ENCODE results near the gene TSPAN17. TPM values are rescaled to one million over a fixed set of nuclear protein-coding genes. Genes with fewer than 3 reads are reported as not detected.

TSPAN17 gene
- total and polyA plus RNA-seq, 9 of the 15 experiments (the other 6 are each of a cell fraction or from before 2014, with no cell fraction given), result 0.73 to 58.3 (median 34.5) TPM

GRCh38 chr5:176619569-176620332, 27.5 kb upstream of the TSPAN17 start (continued):
- TF ChIP-seq TEAD4 (IDR thresholded peaks at IDR 0.05; ENCODE audit: low read length), result no peak
- peak; percentile 94 for TF ChIP-seq TEAD4 (CRISPR knock-in tag; IDR thresholded peaks at IDR 0.05; ENCODE audit: borderline replicate concordance)
- no peak for TF ChIP-seq BRD9 (IDR thresholded peaks at IDR 0.05; ENCODE audit: low read depth, partially characterized antibody)
- TF ChIP-seq POLR2B (IDR thresholded peaks at IDR 0.05; ENCODE audit: low read depth, partially characterized antibody), result no peak
- no peak for TF ChIP-seq EP300 (IDR thresholded peaks at IDR 0.05; ENCODE audit: low read length)
- TF ChIP-seq ZBTB8A (IDR thresholded peaks at IDR 0.05; ENCODE audit: partially characterized antibody), result no peak
- no peak for TF ChIP-seq PRPF4 (IDR thresholded peaks at IDR 0.05; ENCODE audit: insufficient read depth, low read depth, low read length, poor library complexity, severe bottlenecking)
- no peak for TF ChIP-seq ZNF280B (CRISPR knock-in tag; IDR thresholded peaks at IDR 0.05)
- TF ChIP-seq SMAD4 (CRISPR knock-in tag; conservative IDR thresholded peaks at IDR 0.05), result no peak
- TF ChIP-seq SAFB2 (IDR thresholded peaks at IDR 0.05; ENCODE audit: borderline replicate concordance, low read depth, low read length, severe bottlenecking), result no peak
- no peak for TF ChIP-seq MNT (conservative IDR thresholded peaks at IDR 0.05)
- no peak for TF ChIP-seq HDAC3 (IDR thresholded peaks at IDR 0.05; ENCODE audit: borderline replicate concordance, partially characterized antibody)
- peak; percentile 77; the same call in 1 of the 2 replicates for TF ChIP-seq ZBTB33 (CRISPR knock-in tag; IDR thresholded peaks at IDR 0.05)
- no peak for TF ChIP-seq EGR1 (conservative IDR thresholded peaks at IDR 0.05)
- no peak for TF ChIP-seq CBX5 (IDR thresholded peaks at IDR 0.05; ENCODE audit: borderline replicate concordance, low read depth)
- TF ChIP-seq JUNB (CRISPR knock-in tag; conservative IDR thresholded peaks at IDR 0.05), result no peak
- TF ChIP-seq PCBP2 (IDR thresholded peaks at IDR 0.05; ENCODE audit: low read depth, low read length, poor library complexity, severe bottlenecking), result no peak
- peak; percentile 50; a peak in 2 of 4 replicates for TF ChIP-seq NRF1 (conservative IDR thresholded peaks at IDR 0.05 in 1 of 2, IDR thresholded peaks at IDR 0.05 in 1 of 2)
- no peak for TF ChIP-seq TBP (optimal IDR thresholded peaks at IDR 0.05; ENCODE audit: low read depth, low read length)
- TF ChIP-seq SMARCA5 (IDR thresholded peaks at IDR 0.05), result no peak
- TF ChIP-seq FIP1L1 (IDR thresholded peaks at IDR 0.05; ENCODE audit: low read depth, low read length, poor library complexity, severe bottlenecking), result no peak
- TF ChIP-seq RB1 (IDR thresholded peaks at IDR 0.05; ENCODE audit: low read depth), result no peak
